GM12878 (cell line): ENCODE data around the gene SMU1. TPM values are rescaled to one million over a fixed set of nuclear protein-coding genes. Genes with fewer than 3 reads are reported as not detected.

Experiments used
- BHLHE40 ChIP-seq, 2 experiments: fragments of 450-650 bp in 1 of 2; IDR thresholded peaks; 2 replicates each; pipeline ENCODE4 v1.6.1; 2011 to 2017; ENCODE audit warnings: low read depth in 2 of 2, borderline replicate concordance in 1 of 2, improper control_type of control experiment in 1 of 2, low read length in 1 of 2, mild to moderate bottlenecking in 1 of 2
- CREM ChIP-seq: IDR thresholded peaks from 2 replicates; pipeline ENCODE4 v1.6.1; 2014; ENCODE audit warnings: antibody characterized with exemption, low read depth
- IKZF1 ChIP-seq: fragments of 450-650 bp; conservative IDR thresholded peaks from 2 replicates; pipeline ENCODE4 v1.6.1; 2017; ENCODE audit warnings: antibody characterized with exemption, mild to moderate bottlenecking
- MYB ChIP-seq: fragments of 150-350 bp; IDR thresholded peaks from 2 replicates; pipeline ENCODE4 v1.6.1; 2014; ENCODE audit warnings: mild to moderate bottlenecking, low read depth, low read length, borderline replicate concordance
- POLR2AphosphoS5 ChIP-seq: IDR thresholded peaks from 2 replicates; pipeline ENCODE4 v1.6.1; 2011; ENCODE audit warnings: mild to moderate bottlenecking, low read length, inconsistent platforms
- SIN3A ChIP-seq: IDR thresholded peaks from 2 replicates; pipeline ENCODE4 v1.6.1; 2012; ENCODE audit warnings: low read depth, low read length, improper control_type of control experiment
- SIX5 ChIP-seq: IDR thresholded peaks from 2 replicates; pipeline ENCODE4 v1.6.1; 2011; ENCODE audit warnings: mild to moderate bottlenecking, low read depth, low read length, moderate library complexity; ENCODE audit not compliant: severe bottlenecking
- SMARCA5 ChIP-seq: fragments of 450-650 bp; IDR thresholded peaks from 2 replicates; pipeline ENCODE4 v1.6.1; 2017; ENCODE audit warnings: mild to moderate bottlenecking
- STAT1 ChIP-seq: fragments of 450-650 bp; conservative IDR thresholded peaks from 2 replicates; pipeline ENCODE4 v1.6.1; 2014; ENCODE audit warnings: antibody characterized with exemption, mild to moderate bottlenecking
- TAF1 ChIP-seq: IDR thresholded peaks from 2 replicates; pipeline ENCODE4 v1.6.1; 2011; ENCODE audit warnings: mild to moderate bottlenecking, low read depth, low read length, borderline replicate concordance
- TARDBP ChIP-seq: IDR thresholded peaks from 2 replicates; pipeline ENCODE4 v1.6.1; 2016; ENCODE audit warnings: borderline replicate concordance
- ZNF24 ChIP-seq: fragments of 450-650 bp; IDR thresholded peaks from 2 replicates; pipeline ENCODE4 v1.6.1; 2017; ENCODE audit warnings: antibody characterized with exemption, mild to moderate bottlenecking
- ZNF622 ChIP-seq: fragments of 450-650 bp; IDR thresholded peaks from 2 replicates; pipeline ENCODE4 v1.6.1; 2017; ENCODE audit warnings: mild to moderate bottlenecking, inconsistent platforms
- polyA plus RNA-seq, 11 experiments: library from polyadenylated mRNA; depleted of rRNA in 4 of 11; unstranded in 6 of 11; stranded (reverse) in 5 of 11; fragments of >200 nt; fragmentation: Nextera tagmentation in 4 of 11; fragmentation: Illumina TruSeq in 1 of 11; extraction: Ambion mirVana in 4 of 11; extraction: Trizol in 1 of 11; gene quantifications; 1 replicate in 1 of 11; 2 replicates in 10 of 11; pipeline versions ENCODE4 v1.2.1 to v1.2.3, GENCODE V29; 2011 to 2016; ENCODE audit warnings: inconsistent platforms in 2 of 11, missing spikeins in 2 of 11, low read depth in 1 of 11
- total RNA-seq, 4 experiments: library from RNA; depleted of rRNA in 3 of 4; stranded (reverse); fragments of >200 nt in 3 of 4; fragmentation: Illumina TruSeq in 1 of 4; extraction: Trizol in 1 of 4; gene quantifications; 2 replicates each; pipeline versions ENCODE4 v1.2.1 to v1.2.3, GENCODE V29; 2013 to 2021
- TF ChIP-seq, protein P1 (sequence below): fragments of 150-350 bp; IDR thresholded peaks from 2 replicates; pipeline ENCODE4 v1.6.1; 2014; ENCODE audit warnings: mild to moderate bottlenecking, low read depth, low read length
- TF ChIP-seq, protein P2 (sequence below): IDR thresholded peaks from 2 replicates; pipeline ENCODE4 v1.6.1; 2011; ENCODE audit warnings: mild to moderate bottlenecking, low read depth, low read length, moderate library complexity; ENCODE audit not compliant: insufficient replicate concordance
- TF ChIP-seq, protein P3 (sequence below), 3 experiments: IDR thresholded peaks in 2 of 3; conservative IDR thresholded peaks in 1 of 3; 2 replicates each; pipeline ENCODE4 v1.5.1; 2011; ENCODE audit warnings: low read depth in 3 of 3, low read length in 3 of 3, mild to moderate bottlenecking in 3 of 3, control low read depth in 2 of 3, moderate library complexity in 2 of 3, inconsistent platforms in 1 of 3, mixed read lengths in 1 of 3; ENCODE audit not compliant: control insufficient read depth in 2 of 3, insufficient read depth in 1 of 3; ENCODE audit errors: extremely low read depth in 1 of 3
- TF ChIP-seq, protein P4 (sequence below): IDR thresholded peaks from 2 replicates; pipeline ENCODE4 v1.6.1; 2011; ENCODE audit warnings: low read depth, mild to moderate bottlenecking, low read length, moderate library complexity, borderline replicate concordance; ENCODE audit errors: extremely low read depth
- TF ChIP-seq, protein P5 (sequence below): fragments of 450-650 bp; IDR thresholded peaks from 2 replicates; pipeline ENCODE4 v1.6.1; 2017; ENCODE audit warnings: low read depth, mild to moderate bottlenecking, moderate library complexity
- TF ChIP-seq, protein P6 (sequence below): fragments of 450-650 bp; IDR thresholded peaks from 2 replicates; pipeline ENCODE4 v1.6.1; 2017; ENCODE audit warnings: mild to moderate bottlenecking, low read depth, inconsistent platforms; ENCODE audit not compliant: poor library complexity, severe bottlenecking

The SMU1 gene
- total and polyA plus RNA-seq, 10 of the 15 experiments (the other 5 are each of a cell fraction or from before 2014, with no cell fraction given), result 18.5 to 34.6 (median 20.9) TPM

DNA sequence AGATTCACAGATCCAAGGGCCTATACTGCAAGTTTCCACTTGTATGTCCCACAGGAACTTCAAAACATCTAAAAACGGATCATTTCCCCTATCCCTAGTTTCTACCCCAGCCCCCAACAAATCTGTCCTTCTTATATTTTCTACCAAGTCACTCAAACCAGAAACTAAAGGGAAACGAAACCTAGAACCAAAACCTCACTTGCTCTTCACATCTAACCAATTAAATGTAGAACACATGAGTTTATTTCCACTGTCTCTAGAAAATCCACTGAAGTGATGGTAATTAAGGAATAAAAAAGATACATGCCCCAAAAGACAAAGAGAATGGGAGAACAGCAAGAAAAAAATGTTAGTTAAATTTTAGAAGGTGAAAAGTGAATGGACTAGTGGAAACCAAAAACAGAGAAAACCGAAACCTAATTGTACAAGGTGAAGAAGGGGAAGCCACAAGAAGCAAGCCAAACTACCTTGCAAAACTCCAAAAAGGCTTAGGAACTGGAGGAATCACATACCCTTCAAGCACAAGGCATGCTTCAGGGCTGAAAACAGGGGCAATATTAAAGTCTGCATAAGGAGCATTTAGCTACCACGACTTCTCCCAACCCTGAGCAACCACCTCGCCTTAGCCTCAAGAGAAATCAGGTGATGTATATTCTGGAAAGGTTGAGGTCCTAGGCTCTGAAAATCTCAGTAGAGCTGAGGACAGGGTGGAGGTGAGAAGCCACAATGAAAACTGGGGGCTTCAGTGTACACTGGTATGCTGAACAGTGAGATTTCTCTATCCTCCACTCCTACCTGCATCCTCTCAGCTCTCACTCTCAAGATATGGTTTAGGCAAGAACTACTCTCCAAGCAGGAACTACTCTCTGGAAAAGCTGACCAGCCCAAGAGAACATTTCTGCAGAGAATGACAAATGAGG lies 11.1 kb downstream of the SMU1 start (continued):
- TF ChIP-seq, protein P1, sequence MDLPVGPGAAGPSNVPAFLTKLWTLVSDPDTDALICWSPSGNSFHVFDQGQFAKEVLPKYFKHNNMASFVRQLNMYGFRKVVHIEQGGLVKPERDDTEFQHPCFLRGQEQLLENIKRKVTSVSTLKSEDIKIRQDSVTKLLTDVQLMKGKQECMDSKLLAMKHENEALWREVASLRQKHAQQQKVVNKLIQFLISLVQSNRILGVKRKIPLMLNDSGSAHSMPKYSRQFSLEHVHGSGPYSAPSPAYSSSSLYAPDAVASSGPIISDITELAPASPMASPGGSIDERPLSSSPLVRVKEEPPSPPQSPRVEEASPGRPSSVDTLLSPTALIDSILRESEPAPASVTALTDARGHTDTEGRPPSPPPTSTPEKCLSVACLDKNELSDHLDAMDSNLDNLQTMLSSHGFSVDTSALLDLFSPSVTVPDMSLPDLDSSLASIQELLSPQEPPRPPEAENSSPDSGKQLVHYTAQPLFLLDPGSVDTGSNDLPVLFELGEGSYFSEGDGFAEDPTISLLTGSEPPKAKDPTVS, result no peak
- no peak for TF ChIP-seq SIX5
- no peak for TF ChIP-seq SIN3A
- no peak for TF ChIP-seq BHLHE40 (IDR thresholded peaks at IDR 0.05; ENCODE audit: borderline replicate concordance in 1 of 2, low read depth in 2 of 2, low read length in 1 of 2)
- TF ChIP-seq CREM, result no peak
- TF ChIP-seq ZNF24, result no peak
- TF ChIP-seq, protein P2, sequence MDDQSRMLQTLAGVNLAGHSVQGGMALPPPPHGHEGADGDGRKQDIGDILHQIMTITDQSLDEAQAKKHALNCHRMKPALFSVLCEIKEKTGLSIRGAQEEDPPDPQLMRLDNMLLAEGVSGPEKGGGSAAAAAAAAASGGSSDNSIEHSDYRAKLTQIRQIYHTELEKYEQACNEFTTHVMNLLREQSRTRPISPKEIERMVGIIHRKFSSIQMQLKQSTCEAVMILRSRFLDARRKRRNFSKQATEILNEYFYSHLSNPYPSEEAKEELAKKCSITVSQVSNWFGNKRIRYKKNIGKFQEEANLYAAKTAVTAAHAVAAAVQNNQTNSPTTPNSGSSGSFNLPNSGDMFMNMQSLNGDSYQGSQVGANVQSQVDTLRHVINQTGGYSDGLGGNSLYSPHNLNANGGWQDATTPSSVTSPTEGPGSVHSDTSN, result peak; percentile 9
- TF ChIP-seq ZNF622, result no peak
- TF ChIP-seq, protein P3, sequence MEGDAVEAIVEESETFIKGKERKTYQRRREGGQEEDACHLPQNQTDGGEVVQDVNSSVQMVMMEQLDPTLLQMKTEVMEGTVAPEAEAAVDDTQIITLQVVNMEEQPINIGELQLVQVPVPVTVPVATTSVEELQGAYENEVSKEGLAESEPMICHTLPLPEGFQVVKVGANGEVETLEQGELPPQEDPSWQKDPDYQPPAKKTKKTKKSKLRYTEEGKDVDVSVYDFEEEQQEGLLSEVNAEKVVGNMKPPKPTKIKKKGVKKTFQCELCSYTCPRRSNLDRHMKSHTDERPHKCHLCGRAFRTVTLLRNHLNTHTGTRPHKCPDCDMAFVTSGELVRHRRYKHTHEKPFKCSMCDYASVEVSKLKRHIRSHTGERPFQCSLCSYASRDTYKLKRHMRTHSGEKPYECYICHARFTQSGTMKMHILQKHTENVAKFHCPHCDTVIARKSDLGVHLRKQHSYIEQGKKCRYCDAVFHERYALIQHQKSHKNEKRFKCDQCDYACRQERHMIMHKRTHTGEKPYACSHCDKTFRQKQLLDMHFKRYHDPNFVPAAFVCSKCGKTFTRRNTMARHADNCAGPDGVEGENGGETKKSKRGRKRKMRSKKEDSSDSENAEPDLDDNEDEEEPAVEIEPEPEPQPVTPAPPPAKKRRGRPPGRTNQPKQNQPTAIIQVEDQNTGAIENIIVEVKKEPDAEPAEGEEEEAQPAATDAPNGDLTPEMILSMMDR (IDR thresholded peaks at IDR 0.05 in 2 of 3, conservative IDR thresholded peaks at IDR 0.05 in 1 of 3; ENCODE audit: control insufficient read depth in 2 of 3, extremely low read depth in 1 of 3, insufficient read depth in 1 of 3, low read depth in 3 of 3, low read length in 3 of 3), result no peak
- TF ChIP-seq, protein P4, sequence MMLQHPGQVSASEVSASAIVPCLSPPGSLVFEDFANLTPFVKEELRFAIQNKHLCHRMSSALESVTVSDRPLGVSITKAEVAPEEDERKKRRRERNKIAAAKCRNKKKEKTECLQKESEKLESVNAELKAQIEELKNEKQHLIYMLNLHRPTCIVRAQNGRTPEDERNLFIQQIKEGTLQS, result no peak
- no peak for TF ChIP-seq MYB
- TF ChIP-seq, protein P5, sequence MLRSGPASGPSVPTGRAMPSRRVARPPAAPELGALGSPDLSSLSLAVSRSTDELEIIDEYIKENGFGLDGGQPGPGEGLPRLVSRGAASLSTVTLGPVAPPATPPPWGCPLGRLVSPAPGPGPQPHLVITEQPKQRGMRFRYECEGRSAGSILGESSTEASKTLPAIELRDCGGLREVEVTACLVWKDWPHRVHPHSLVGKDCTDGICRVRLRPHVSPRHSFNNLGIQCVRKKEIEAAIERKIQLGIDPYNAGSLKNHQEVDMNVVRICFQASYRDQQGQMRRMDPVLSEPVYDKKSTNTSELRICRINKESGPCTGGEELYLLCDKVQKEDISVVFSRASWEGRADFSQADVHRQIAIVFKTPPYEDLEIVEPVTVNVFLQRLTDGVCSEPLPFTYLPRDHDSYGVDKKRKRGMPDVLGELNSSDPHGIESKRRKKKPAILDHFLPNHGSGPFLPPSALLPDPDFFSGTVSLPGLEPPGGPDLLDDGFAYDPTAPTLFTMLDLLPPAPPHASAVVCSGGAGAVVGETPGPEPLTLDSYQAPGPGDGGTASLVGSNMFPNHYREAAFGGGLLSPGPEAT, result peak; percentile 58; the same call in 1 of the 2 replicates
- no peak for TF ChIP-seq POLR2AphosphoS5
- TF ChIP-seq, protein P6, sequence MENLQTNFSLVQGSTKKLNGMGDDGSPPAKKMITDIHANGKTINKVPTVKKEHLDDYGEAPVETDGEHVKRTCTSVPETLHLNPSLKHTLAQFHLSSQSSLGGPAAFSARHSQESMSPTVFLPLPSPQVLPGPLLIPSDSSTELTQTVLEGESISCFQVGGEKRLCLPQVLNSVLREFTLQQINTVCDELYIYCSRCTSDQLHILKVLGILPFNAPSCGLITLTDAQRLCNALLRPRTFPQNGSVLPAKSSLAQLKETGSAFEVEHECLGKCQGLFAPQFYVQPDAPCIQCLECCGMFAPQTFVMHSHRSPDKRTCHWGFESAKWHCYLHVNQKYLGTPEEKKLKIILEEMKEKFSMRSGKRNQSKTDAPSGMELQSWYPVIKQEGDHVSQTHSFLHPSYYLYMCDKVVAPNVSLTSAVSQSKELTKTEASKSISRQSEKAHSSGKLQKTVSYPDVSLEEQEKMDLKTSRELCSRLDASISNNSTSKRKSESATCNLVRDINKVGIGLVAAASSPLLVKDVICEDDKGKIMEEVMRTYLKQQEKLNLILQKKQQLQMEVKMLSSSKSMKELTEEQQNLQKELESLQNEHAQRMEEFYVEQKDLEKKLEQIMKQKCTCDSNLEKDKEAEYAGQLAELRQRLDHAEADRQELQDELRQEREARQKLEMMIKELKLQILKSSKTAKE, result no peak
- TF ChIP-seq TARDBP, result no peak
- no peak for TF ChIP-seq STAT1
- TF ChIP-seq IKZF1, result peak; percentile 74
- no peak for TF ChIP-seq SMARCA5
- TF ChIP-seq TAF1, result no peak
